Measurements from ENCODE around the gene RAET1E. TPM values are rescaled to one million over a fixed set of nuclear protein-coding genes. Genes with fewer than 3 reads are reported as not detected.
"Not testable (repeated sequence)": the region's sequence is repeated elsewhere in the genome, so short reads cannot be mapped to it uniquely, and the experiment has no call there.

RAET1E gene, protein sequence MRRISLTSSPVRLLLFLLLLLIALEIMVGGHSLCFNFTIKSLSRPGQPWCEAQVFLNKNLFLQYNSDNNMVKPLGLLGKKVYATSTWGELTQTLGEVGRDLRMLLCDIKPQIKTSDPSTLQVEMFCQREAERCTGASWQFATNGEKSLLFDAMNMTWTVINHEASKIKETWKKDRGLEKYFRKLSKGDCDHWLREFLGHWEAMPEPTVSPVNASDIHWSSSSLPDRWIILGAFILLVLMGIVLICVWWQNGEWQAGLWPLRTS
- polyA plus RNA-seq (ENCODE audit: insufficient read length in 4 of 4) = 1 to 10 TPM in 1 of 4 donors, under 1 TPM in 3; 0.29 to 1.1 (median 0.70) TPM

DNA sequence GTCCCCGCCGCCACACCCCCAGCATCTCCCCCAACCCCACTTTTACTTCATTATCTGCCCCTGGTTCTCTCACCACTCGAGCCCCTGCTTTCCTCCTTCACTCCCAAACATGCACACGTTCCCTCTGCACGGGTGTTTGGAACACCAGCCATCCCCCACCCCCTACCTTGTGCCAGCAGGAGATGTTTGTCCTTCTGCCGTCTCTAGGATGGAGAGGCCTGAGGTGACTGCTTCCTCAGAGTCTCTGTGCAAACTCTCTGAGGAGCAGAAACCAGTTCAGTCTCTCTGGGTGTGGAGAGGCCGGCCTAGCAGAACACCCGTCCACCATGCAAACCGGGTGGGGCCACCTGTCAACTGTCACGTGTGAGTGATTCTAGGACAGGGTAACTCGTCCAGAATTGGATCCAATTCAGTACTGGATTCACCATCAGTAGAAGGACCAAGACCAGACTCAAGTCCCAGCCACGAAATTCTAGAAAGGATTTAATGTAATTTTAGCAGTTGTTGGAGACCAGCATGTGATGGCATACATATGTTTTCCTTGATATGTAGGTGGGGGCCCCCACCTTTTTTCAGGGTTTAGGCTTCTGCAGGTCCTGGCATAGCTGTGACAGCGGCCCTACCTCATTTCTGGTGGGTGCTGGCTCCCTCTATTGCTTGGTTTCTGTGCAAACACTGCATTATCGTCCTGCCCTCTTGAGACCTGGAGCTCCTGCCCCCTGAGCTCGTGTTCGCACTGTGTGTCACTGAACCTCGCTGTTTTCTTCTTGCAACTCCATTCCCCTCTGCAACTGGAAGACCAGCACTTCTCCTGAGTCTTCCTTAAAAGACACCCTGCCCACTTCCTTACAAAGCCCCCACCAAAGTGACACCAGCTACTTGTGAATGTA, at the start of gene RAET1E:
TSS of gene RAET1E (minus strand) at position 259 of the 890 bp plus-strand sequence. CDS start 7,212 bp downstream, outside the sequence.
- no peak for DNase-seq (ENCODE audit: low read depth in 4 of 4, low spot score in 2 of 4)

- DNase-seq (ENCODE audit: low read depth in 4 of 4, low spot score in 2 of 4) = not testable (repeated sequence)
Observed at GRCh38 chr6:149947533-149947932, 49.6 kb upstream of the RAET1E start.

GRCh38 chr6:149946631-149947030, 48.7 kb upstream of the RAET1E start:
- not testable (repeated sequence) for DNase-seq (ENCODE audit: low read depth in 4 of 4, low spot score in 2 of 4)

DNA sequence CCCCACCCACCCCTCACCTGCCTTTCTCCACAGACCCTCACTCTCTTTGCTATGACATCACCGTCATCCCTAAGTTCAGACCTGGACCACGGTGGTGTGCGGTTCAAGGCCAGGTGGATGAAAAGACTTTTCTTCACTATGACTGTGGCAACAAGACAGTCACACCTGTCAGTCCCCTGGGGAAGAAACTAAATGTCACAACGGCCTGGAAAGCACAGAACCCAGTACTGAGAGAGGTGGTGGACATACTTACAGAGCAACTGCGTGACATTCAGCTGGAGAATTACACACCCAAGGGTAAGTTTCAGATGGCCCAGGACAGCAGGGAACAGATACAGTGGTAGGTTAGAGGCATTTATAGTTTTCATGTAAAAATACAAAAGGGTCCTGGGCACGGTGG, 47.4 kb upstream of the RAET1E start:
- not testable (repeated sequence) for DNase-seq (ENCODE audit: low read depth in 4 of 4, low spot score in 2 of 4)

DNA sequence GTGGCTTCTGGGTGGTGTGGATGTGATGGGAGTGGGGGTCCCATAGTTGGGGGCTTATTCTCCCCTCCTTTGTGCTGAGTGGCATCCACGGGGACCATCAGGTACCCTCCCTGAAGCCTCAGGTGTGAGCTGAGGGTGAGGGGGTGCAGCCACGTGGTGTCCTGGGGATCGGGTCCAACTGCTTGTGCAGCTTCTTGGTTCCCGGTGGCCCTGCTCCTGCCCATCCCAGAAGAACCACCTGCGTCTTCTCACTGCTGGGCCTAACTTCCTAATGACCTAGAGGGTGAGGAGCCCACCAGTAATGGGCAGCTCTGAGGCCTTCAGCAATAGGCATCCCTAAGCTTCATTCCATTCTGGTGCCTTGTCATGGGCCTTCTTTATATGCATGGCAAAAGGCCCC, 45.4 kb upstream of the RAET1E start:
- DNase-seq (ENCODE audit: low read depth in 4 of 4, low spot score in 2 of 4) = not testable (repeated sequence)

DNA sequence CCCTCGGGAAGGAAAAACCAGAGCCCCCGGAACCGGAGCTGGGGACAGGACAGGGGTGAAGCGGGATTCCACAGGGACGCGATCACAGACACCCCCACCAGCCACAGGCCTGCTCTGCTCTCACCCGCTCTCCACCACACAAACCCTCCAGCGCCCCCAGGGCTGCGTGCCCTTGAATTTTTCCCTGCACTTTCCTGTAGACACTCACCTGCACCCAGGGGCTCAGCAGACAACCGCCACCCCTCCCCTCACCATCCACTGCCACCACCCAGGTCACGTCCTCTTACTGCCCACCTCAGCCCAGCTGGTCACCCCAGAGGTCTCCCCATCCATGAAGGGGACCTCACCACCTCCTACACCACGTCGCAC, 44.5 kb upstream of the RAET1E start:
- DNase-seq (ENCODE audit: low read depth in 4 of 4, low spot score in 2 of 4) = no peak

DNA sequence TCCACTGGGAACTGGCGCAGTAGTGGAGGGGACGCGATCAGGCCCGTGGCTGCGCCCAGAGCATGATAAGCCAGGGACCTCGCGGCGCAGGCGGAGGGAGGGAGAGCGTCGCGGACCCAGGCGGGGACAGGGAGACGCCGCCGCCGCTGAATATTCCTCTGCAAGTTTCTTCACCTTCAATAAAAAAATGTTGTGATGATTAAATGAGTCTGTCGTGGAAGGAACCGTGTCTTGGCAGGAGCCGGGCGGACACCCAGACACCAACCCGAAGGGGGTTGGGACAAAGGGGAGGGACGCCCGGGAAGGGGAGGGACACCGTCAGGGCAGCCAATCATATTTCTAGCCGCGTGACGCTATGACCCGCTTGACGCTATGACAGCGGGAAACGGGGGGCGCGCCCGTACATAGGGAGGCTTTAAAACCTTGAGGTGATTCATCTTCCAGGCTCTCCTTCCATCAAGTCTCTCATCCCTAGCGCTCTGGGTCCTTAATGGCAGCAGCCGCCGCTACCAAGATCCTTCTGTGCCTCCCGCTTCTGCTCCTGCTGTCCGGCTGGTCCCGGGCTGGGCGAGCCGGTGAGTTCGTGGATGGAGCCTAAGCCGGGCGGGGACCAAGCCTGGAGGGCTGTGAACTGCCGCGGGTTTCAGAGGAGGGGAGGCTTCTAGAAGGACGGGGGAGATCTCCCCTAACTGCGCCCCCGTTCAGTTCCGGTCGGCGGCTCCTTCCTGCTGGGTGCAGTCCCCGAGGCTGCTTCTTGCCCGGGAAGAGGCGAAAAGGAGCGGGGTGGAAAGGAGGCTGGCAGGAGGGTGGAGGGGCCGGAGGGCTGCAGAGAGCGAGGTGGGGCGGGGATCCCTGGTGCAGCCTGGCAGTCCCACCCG, 43.9 kb upstream of the RAET1E start, which contains the start of gene ULBP2:
TSS of gene ULBP2 (plus strand) at position 432 of the 878 bp plus-strand sequence. CDS start at position 491, 59 bp downstream.
- DNase-seq (ENCODE audit: low read depth in 4 of 4, low spot score in 2 of 4) = peak in 2 of 4 donors; percentile 69 to 71

DNA sequence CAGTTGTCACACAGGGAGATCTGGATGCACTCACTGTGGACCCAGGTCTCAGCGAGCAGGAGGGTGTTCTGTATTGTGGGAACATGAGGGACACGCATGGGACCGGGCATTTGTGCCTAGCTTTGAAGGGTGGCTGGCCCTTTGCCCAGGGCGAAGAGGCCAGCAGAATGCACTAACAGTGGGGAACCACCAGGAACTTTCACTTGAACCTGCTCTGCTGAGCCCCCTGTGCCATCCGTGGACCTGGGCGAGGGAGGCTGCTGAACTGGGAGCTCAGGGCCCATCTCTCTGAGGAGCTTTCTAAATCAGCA, 42.7 kb upstream of the RAET1E start:
- DNase-seq (ENCODE audit: low read depth in 4 of 4, low spot score in 2 of 4) = no peak

DNA sequence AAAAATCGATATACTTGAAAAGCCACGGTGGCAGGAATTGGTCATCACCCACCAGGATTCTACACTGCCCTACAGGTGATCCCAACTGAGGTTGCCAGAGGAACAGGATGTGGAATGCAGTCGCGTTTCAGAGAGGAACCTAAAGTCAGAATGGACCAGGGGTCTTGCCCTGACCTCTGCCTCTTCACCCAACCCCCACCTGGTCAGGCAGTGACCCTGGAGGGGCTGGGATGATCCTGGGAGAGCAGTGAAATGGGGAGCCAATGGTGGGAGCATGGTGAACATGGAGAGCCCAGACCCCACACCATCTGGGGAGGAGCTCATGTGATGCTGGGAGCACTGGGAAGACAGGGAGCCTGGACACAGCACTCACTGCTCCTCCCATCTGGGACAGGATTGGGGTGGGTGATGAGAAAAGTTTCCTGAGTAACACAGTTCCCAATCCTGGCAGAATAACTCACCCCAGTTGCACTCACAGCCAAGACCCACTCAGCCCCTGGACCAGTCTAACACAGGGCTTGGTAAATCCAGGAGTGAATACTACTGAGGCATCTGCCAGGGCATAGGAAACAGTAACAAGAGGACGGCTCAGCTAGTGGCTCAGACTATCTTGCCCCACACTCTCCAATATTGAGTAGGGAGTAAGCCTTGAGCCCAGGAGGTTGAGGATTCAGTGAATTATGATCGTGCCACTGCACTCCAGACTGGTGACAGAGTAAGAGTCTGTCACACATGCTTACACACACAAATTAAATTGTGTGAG, 42.2 kb upstream of the RAET1E start:
- DNase-seq (ENCODE audit: low read depth in 4 of 4, low spot score in 2 of 4) = no peak

DNA sequence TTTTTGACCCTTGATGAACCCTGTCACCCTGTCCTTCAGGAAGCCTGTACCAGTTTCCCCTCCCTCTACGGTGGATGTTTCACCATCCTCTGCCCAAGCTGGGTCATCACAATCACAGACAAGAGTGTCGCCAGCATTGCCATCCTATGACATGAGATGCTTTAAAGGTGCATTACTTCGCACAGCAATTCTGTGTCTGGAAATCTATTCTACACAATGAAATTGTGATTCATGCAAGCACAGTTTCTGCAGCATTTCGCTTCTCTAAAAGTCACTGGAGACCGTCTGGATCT, 41.4 kb upstream of the RAET1E start:
- no peak for DNase-seq (ENCODE audit: low read depth in 4 of 4, low spot score in 2 of 4)

DNA sequence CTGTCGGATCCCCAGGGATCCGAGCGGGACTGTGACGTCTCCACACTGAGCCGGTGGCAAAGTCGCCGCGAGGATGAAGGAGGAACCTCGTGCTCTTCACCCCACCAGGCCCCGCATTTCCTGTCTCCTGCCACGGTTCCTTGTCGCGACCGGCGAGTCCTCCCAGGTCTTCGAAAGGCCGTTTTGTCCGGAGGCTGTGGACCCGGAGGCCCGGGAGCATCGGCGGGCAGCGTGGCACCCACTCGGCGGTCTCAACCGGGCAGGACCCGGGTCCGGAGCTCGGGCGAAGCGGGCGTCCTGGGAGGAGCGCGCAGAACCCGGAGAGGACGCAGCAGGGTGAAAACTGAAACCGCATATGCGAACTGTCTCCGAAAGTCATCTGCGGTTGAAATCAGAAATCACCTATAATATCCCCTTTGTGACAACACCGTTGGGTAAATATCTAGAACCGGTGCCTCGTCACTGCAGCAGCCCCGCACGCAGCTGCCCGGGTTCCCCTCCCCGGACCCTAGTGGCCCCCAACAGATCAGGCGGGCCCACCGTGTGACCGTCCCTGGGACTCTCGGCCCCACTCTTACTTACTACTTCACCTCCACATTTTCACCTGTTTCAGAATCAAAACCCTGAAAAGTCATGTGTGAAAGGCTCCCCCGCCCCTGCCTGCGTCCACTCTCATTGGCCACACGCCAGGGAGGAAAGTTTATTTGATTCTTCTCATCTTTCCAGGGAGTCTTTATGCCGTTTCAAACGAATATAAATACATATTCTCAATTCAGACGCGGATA, 40.9 kb upstream of the RAET1E start:
- no peak for DNase-seq (ENCODE audit: low read depth in 4 of 4, low spot score in 2 of 4)

GRCh38 chr6:149938013-149938570, 40.2 kb upstream of the RAET1E start:
- DNase-seq (ENCODE audit: low read depth in 4 of 4, low spot score in 2 of 4) = not testable (repeated sequence)

- no peak for DNase-seq (ENCODE audit: low read depth in 4 of 4, low spot score in 2 of 4)
Observed at GRCh38 chr6:149936743-149937142, 38.8 kb upstream of the RAET1E start.

GRCh38 chr6:149935668-149936067, 37.8 kb upstream of the RAET1E start:
- no peak for DNase-seq (ENCODE audit: low read depth in 4 of 4, low spot score in 2 of 4)

DNA sequence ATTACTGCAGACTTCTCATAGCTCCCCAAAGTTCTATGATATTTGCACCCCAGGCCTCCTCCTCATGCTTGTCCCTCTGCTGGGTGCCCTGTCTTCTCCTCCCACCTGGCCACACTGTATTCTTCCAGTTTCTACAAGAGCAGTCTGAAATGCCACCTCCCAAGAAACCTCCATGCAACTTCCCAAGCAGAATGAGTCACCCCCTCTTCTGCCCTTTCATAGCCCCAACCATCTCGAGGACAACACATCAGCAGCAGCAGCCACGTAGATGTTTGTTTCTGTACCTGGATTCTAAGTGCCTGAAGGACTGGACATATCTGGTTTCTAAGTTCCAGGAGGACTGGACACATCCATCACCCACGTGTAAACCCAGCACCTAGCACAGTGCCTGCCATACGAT, 37.3 kb upstream of the RAET1E start:
- DNase-seq (ENCODE audit: low read depth in 4 of 4, low spot score in 2 of 4) = no peak

GRCh38 chr6:149934249-149935156, 36.6 kb upstream of the RAET1E start:
- peak in 1 of 4 donors; percentile 66 for DNase-seq (ENCODE audit: low read depth in 4 of 4, low spot score in 2 of 4)

GRCh38 chr6:149933461-149933860, 35.5 kb upstream of the RAET1E start:
- DNase-seq (ENCODE audit: low read depth in 4 of 4, low spot score in 2 of 4) = no peak

GRCh38 chr6:149933036-149933435, 35.1 kb upstream of the RAET1E start:
- no peak for DNase-seq (ENCODE audit: low read depth in 4 of 4, low spot score in 2 of 4)
